NCI-H146 treated with DMSO at 0.1 percent for 48 hours (cell line): ENCODE results near the gene EXOC7.

Experiments used
- DNase-seq: peaks from one replicate; lab custom pipeline; 2025; ENCODE audit not compliant: unreplicated experiment; lab: John Stamatoyannopoulos, UW

The EXOC7 gene

GRCh38 chr17:76121932-76122430, 18.4 kb upstream of the EXOC7 start:
- no peak for DNase-seq

GRCh38 chr17:76120658-76121008, 17.0 kb upstream of the EXOC7 start:
- no peak for DNase-seq

GRCh38 chr17:76119409-76120371, 16.1 kb upstream of the EXOC7 start:
- no peak for DNase-seq

- DNase-seq: no peak
Observed at GRCh38 chr17:76115138-76115754, 11.7 kb upstream of the EXOC7 start.

- no peak for DNase-seq
Observed at GRCh38 chr17:76111956-76112355, 8.4 kb upstream of the EXOC7 start.

- DNase-seq: no peak
Observed at GRCh38 chr17:76107509-76107908, 3.9 kb upstream of the EXOC7 start.

- no peak for DNase-seq
Observed at GRCh38 chr17:76106703-76107102, 3.1 kb upstream of the EXOC7 start.

GRCh38 chr17:76104896-76105231, 1.3 kb upstream of the EXOC7 start:
- DNase-seq: no peak

GRCh38 chr17:76104140-76104895, 731 bp upstream of the EXOC7 start:
- DNase-seq: no peak

- DNase-seq: no peak
Observed at GRCh38 chr17:76102944-76103273, 678 bp downstream of the EXOC7 start.

- DNase-seq: no peak
Observed at GRCh38 chr17:76097716-76098295, 5.8 kb downstream of the EXOC7 start.

GRCh38 chr17:76095943-76096342, 7.6 kb downstream of the EXOC7 start:
- DNase-seq: no peak

GRCh38 chr17:76094046-76094445, 9.5 kb downstream of the EXOC7 start:
- DNase-seq: no peak

GRCh38 chr17:76092526-76093413, 10.8 kb downstream of the EXOC7 start:
- DNase-seq: no peak

GRCh38 chr17:76091526-76092286, 11.9 kb downstream of the EXOC7 start:
- no peak for DNase-seq

GRCh38 chr17:76090517-76091129, 13.0 kb downstream of the EXOC7 start:
- no peak for DNase-seq

- no peak for DNase-seq
Observed at GRCh38 chr17:76089680-76090516, 13.7 kb downstream of the EXOC7 start.

GRCh38 chr17:76088868-76089576, 14.6 kb downstream of the EXOC7 start:
- DNase-seq: no peak
